GM23338 (cell line): ENCODE data around the gene GRM5. TPM values are rescaled to one million over a fixed set of nuclear protein-coding genes. Genes with fewer than 3 reads are reported as not detected.

Experiments
- ATAC-seq: fragments of 200-7000 bp; cut with Tn5 transposase; 3 replicates; pipeline ENCODE4 v1.9.1; 2020
- DNase-seq: peaks from one replicate; pipeline ENCODE4 v3.0.0-alpha.2; 2015; ENCODE audit warnings: low spot score
- H2AFZ ChIP-seq: fragments of 200-600 bp; sonication (generic); 2 replicates; pipeline ENCODE4 v1.8.0; 2016; ENCODE audit warnings: antibody characterized with exemption, mild to moderate bottlenecking, moderate library complexity
- H3F3A ChIP-seq: fragments of 200-600 bp; sonication (generic); replicated peaks from 2 replicates; pipeline ENCODE4 v1.8.0; 2017; ENCODE audit warnings: antibody characterized with exemption, mixed run types, low read depth
- H3K27ac ChIP-seq: fragments of 200-600 bp; sonication (generic); 2 replicates; pipeline ENCODE4 v1.6.1; 2016; ENCODE audit warnings: low read depth
- H3K27me3 ChIP-seq: fragments of 200-600 bp; sonication (generic); 2 replicates; pipeline ENCODE4 v1.8.0; 2016; ENCODE audit warnings: mild to moderate bottlenecking, mixed run types, moderate library complexity; ENCODE audit not compliant: insufficient read depth
- H3K36me3 ChIP-seq: fragments of 200-600 bp; sonication (generic); 2 replicates; pipeline ENCODE4 v1.8.0; 2016; ENCODE audit warnings: mild to moderate bottlenecking; ENCODE audit not compliant: insufficient read depth
- H3K4me1 ChIP-seq: fragments of 200-600 bp; sonication (generic); 2 replicates; pipeline ENCODE4 v1.8.0; 2016; ENCODE audit warnings: mild to moderate bottlenecking, moderate library complexity; ENCODE audit not compliant: insufficient read depth
- H3K4me2 ChIP-seq: fragments of 200-600 bp; sonication (generic); 2 replicates; pipeline ENCODE4 v1.7.1; 2017; ENCODE audit warnings: mixed run types
- H3K4me3 ChIP-seq: fragments of 200-600 bp; sonication (generic); 2 replicates; pipeline ENCODE4 v1.6.1; 2016; ENCODE audit warnings: mixed run types
- H3K79me2 ChIP-seq: fragments of 200-600 bp; sonication (generic); replicated peaks from 2 replicates; pipeline ENCODE4 v1.8.0; 2017; ENCODE audit warnings: mild to moderate bottlenecking; ENCODE audit not compliant: insufficient read depth
- H3K9me2 ChIP-seq: fragments of 200-600 bp; sonication (generic); 2 replicates; pipeline ENCODE4 v1.8.0; 2017; ENCODE audit not compliant: insufficient read depth
- H4K20me1 ChIP-seq: fragments of 200-600 bp; sonication (generic); replicated peaks from 2 replicates; pipeline ENCODE4 v1.8.0; 2017; ENCODE audit warnings: mild to moderate bottlenecking; ENCODE audit not compliant: insufficient read depth
- H3K27ac Mint-ChIP-seq: 2 replicates; pipeline ENCODE4 v1.8.0; 2020; ENCODE audit warnings: inconsistent platforms, mild to moderate bottlenecking, moderate library complexity, mixed read lengths
- H3K27me3 Mint-ChIP-seq: 3 replicates; pipeline ENCODE4 v1.8.0; 2022; ENCODE audit warnings: low read depth, mild to moderate bottlenecking, moderate library complexity, mixed read lengths, inconsistent platforms; ENCODE audit not compliant: insufficient read depth, poor library complexity
- H3K36me3 Mint-ChIP-seq: 3 replicates; pipeline ENCODE4 v1.8.0; 2021; ENCODE audit warnings: low read depth, mild to moderate bottlenecking, inconsistent platforms, moderate library complexity, mixed read lengths
- H3K4me1 Mint-ChIP-seq: 3 replicates; pipeline ENCODE4 v1.8.0; 2020; ENCODE audit warnings: mild to moderate bottlenecking, inconsistent platforms, mixed read lengths
- H3K4me3 Mint-ChIP-seq: 3 replicates; pipeline ENCODE4 v1.8.0; 2021; ENCODE audit warnings: moderate library complexity, mild to moderate bottlenecking, inconsistent platforms, mixed read lengths
- H3K9me3 Mint-ChIP-seq: 3 replicates; pipeline ENCODE4 v1.8.0; 2020; ENCODE audit warnings: moderate library complexity, mild to moderate bottlenecking, inconsistent platforms, mixed read lengths
- CREB1 ChIP-seq: fragments of 250-450 bp; sonication (Bioruptor Pico); IDR thresholded peaks from 2 replicates; pipeline ENCODE4 v1.5.0; 2020; ENCODE audit warnings: low read depth, mild to moderate bottlenecking, moderate library complexity
- CTCF ChIP-seq, 2 experiments: fragments of 200-600 bp in 1 of 2; sonication (generic) in 1 of 2; conservative IDR thresholded peaks; 2 replicates each; pipeline versions ENCODE4 v1.5.1 to v1.6.1; 2016 to 2017; ENCODE audit warnings: antibody characterized with exemption in 2 of 2, low read depth in 2 of 2, mild to moderate bottlenecking in 2 of 2, moderate library complexity in 1 of 2
- ETS1 ChIP-seq: IDR thresholded peaks from 2 replicates; pipeline ENCODE4 v1.6.1; 2016; ENCODE audit warnings: antibody characterized with exemption
- EZH2 ChIP-seq: fragments of 200-600 bp; sonication (generic); IDR thresholded peaks from one replicate; pipeline ENCODE4 v1.8.0; 2017; ENCODE audit warnings: antibody characterized with exemption, mild to moderate bottlenecking, low read depth; ENCODE audit not compliant: unreplicated experiment
- EZH2phosphoT487 ChIP-seq: fragments of 200-600 bp; sonication (generic); IDR thresholded peaks from one replicate; pipeline ENCODE4 v1.8.1; 2018; ENCODE audit warnings: antibody characterized with exemption; ENCODE audit not compliant: unreplicated experiment
- JUNB ChIP-seq: IDR thresholded peaks from one replicate; pipeline ENCODE4 v1.6.1; 2016; ENCODE audit warnings: antibody characterized with exemption; ENCODE audit not compliant: unreplicated experiment
- NANOG ChIP-seq: IDR thresholded peaks from 2 replicates; pipeline ENCODE4 v1.6.1; 2016; ENCODE audit warnings: antibody characterized with exemption, borderline replicate concordance
- POLR2AphosphoS5 ChIP-seq: IDR thresholded peaks from 2 replicates; pipeline ENCODE4 v1.6.1; 2016; ENCODE audit warnings: antibody characterized with exemption, low read depth
- REST ChIP-seq: IDR thresholded peaks from one replicate; pipeline ENCODE4 v1.6.1; 2018; ENCODE audit warnings: antibody characterized with exemption; ENCODE audit not compliant: unreplicated experiment
- STAT1 ChIP-seq: IDR thresholded peaks from one replicate; pipeline ENCODE4 v1.6.1; 2016; ENCODE audit warnings: antibody characterized with exemption; ENCODE audit not compliant: unreplicated experiment
- ZNF114 ChIP-seq: fragments of 250-450 bp; sonication (Bioruptor Pico); IDR thresholded peaks from 2 replicates; pipeline ENCODE4 v1.5.0; 2020; ENCODE audit warnings: mild to moderate bottlenecking, moderate library complexity
- ZNF331 ChIP-seq: fragments of 250-450 bp; sonication (Bioruptor Pico); IDR thresholded peaks from 2 replicates; pipeline ENCODE4 v1.5.0; 2020; ENCODE audit warnings: low read depth, mild to moderate bottlenecking, moderate library complexity
- ZNF462 ChIP-seq: fragments of 250-450 bp; sonication (Bioruptor Pico); IDR thresholded peaks from 2 replicates; pipeline ENCODE4 v1.5.0; 2020; ENCODE audit warnings: mild to moderate bottlenecking, moderate library complexity
- polyA plus RNA-seq: library from polyadenylated mRNA; unstranded; fragments of >200 nt; fragmentation: Nextera tagmentation; extraction: Ambion mirVana; gene quantifications from 2 replicates; pipeline ENCODE4 v1.2.1, GENCODE V29; 2016
- total RNA-seq: library from RNA; depleted of rRNA; stranded (reverse); fragments of >200 nt; shearing (Covaris generic); gene quantifications from 2 replicates; pipeline ENCODE4 v1.2.3, GENCODE V29; 2014

The GRM5 gene
- total and polyA plus RNA-seq, 2 experiments from 2014 or later, result 0.23 to 0.45 TPM

DNA sequence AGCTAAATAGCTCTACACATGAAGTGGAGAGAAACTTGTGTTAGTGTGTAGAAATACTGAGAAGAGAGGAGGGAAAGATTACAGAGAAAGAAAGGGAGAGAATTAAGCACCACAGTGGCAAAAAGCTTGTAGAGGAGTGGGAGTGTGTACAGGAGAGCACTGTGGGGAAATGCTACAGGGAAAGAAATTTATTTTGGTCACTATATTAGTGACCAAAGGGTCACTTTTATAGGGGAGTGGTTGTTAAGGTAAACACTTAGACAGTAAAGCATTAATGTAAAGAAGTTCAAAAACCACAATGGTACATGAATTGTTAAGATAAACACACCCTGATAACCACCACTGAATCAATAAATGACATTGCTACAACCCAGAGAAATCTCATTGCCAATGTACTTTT, 421.1 kb downstream of the GRM5 start:
- no peaks in the 10 kb centered on the region for H3K36me3 ChIP-seq
- no peak overlapping the region for H2AFZ ChIP-seq
- H3K4me3 ChIP-seq, result no peak overlapping the region
- H3K27ac ChIP-seq, result no peak overlapping the region
- H3K27me3 ChIP-seq, result no peaks in the 10 kb centered on the region
- H3K4me2 ChIP-seq, result no peak overlapping the region
- no peaks in the 10 kb centered on the region for H3F3A ChIP-seq
- ATAC-seq, result no peak
- no peak overlapping the region for H3K4me3 Mint-ChIP-seq
- no peaks in the 10 kb centered on the region; the same call in 1 of the 2 replicates for H3K9me2 ChIP-seq
- no peaks in the 10 kb centered on the region for H3K4me1 Mint-ChIP-seq
- no peaks in the 10 kb centered on the region for H3K4me1 ChIP-seq
- DNase-seq, result no peak
- no peaks in the 10 kb centered on the region for H4K20me1 ChIP-seq
- H3K27ac Mint-ChIP-seq, result no peak overlapping the region
- no peaks in the 10 kb centered on the region for H3K79me2 ChIP-seq
- TF ChIP-seq ETS1 (no peak), STAT1 (no peak), POLR2AphosphoS5 (no peak), EZH2phosphoT487 (no peak), NANOG (no peak), JUNB (no peak), REST (no peak), EZH2 (no peak), CTCF (conservative IDR thresholded peaks at IDR 0.05; ENCODE audit: low read depth in 2 of 2) (no peak), CREB1 (CRISPR knock-in tag) (no peak), ZNF462 (no peak), ZNF114 (CRISPR knock-in tag) (no peak), ZNF331 (CRISPR knock-in tag) (no peak)
- H3K27me3 Mint-ChIP-seq, result no peaks in the 10 kb centered on the region
- H3K36me3 Mint-ChIP-seq, result no peaks in the 10 kb centered on the region
- H3K9me3 Mint-ChIP-seq, result no peaks in the 10 kb centered on the region; the same call in 2 of the 3 replicates
